Activated B cell treated with CpG ODN at 0.5 μM for 24 hours (primary cell): ENCODE results near the gene MYCN. TPM values are rescaled to one million over a fixed set of nuclear protein-coding genes. Genes with fewer than 3 reads are reported as not detected.

Experiments used
- ATAC-seq: fragments of 200-7000 bp; cut with Tn5 transposase; one replicate; pipeline ENCODE4 v1.10.0; 2021; ENCODE audit warnings: low read depth, mild to moderate bottlenecking, moderate library complexity
- CTCF ChIA-PET: fragments of 350-600 bp; sonication (Branson Sonifier 250); formaldehyde crosslinking; loops from one replicate; lab custom pipeline; 2021; ENCODE audit warnings: antibody characterized with exemption; lab: Charles Lee
- POLR2A ChIA-PET: fragments of 350-600 bp; sonication (Branson Sonifier 250); formaldehyde crosslinking; loops from one replicate; lab custom pipeline; 2021; ENCODE audit warnings: antibody characterized with exemption; lab: Charles Lee
- DNase-seq: peaks from one replicate; pipeline ENCODE4 v3.0.0; 2022
- H3K27ac Mint-ChIP-seq: one replicate; pipeline ENCODE4 v1.8.0; 2020; ENCODE audit warnings: mixed read lengths
- H3K27me3 Mint-ChIP-seq: one replicate; pipeline ENCODE4 v1.8.0; 2021; ENCODE audit warnings: mixed read lengths
- H3K36me3 Mint-ChIP-seq: one replicate; pipeline ENCODE4 v1.8.0; 2021; ENCODE audit warnings: low read depth, mixed read lengths
- H3K4me1 Mint-ChIP-seq: one replicate; pipeline ENCODE4 v1.8.0; 2021; ENCODE audit warnings: mixed read lengths
- H3K4me3 Mint-ChIP-seq: one replicate; pipeline ENCODE4 v1.8.0; 2020; ENCODE audit warnings: mild to moderate bottlenecking, mixed read lengths
- H3K9me3 Mint-ChIP-seq: one replicate; pipeline ENCODE4 v1.8.0; 2020; ENCODE audit warnings: mixed read lengths
- CTCF ChIP-seq: fragments of 200-600 bp; IDR thresholded peaks from one replicate; pipeline ENCODE4 v1.8.0; 2022; ENCODE audit warnings: antibody characterized with exemption, mild to moderate bottlenecking
- intact Hi-C: fragments of 100-400 bp; cut with micrococcal nuclease; formaldehyde crosslinking; loops from one replicate; pipeline ENCODE4 v1.15.1; 2024
- total RNA-seq: library from RNA; stranded (reverse); gene quantifications from 2 replicates; pipeline ENCODE4 v1.2.3, GENCODE V29; 2022

MYCN gene
- total RNA-seq, 1 donor from 2014 or later = not detected

- Mint-ChIP-seq H3K36me3 (no peaks in the 10 kb centered on the region), H3K9me3 (no peaks in the 10 kb centered on the region), H3K4me1 (no peaks in the 10 kb centered on the region), H3K27ac (no peak overlapping the region), H3K4me3 (no peak overlapping the region), H3K27me3 (no peaks in the 10 kb centered on the region)
- no peak for DNase-seq
- ChIA-PET POLR2A (no interaction called here), CTCF (no interaction called here)
- no peak for TF ChIP-seq CTCF
- intact Hi-C loops = no loop called here
- no peak for ATAC-seq
Measured at GRCh38 chr2:15979051-15979758, 38.9 kb downstream of the MYCN start.

GRCh38 chr2:15979759-15980604 lies 39.6 kb downstream of the MYCN start:
- DNase-seq (no peak), ATAC-seq (no peak)
- TF ChIP-seq CTCF = no peak
- ChIA-PET CTCF (no interaction called here), POLR2A (no interaction called here)
- Mint-ChIP-seq H3K4me1 (no peaks in the 10 kb centered on the region), H3K27ac (no peak overlapping the region), H3K4me3 (no peak overlapping the region), H3K9me3 (no peaks in the 10 kb centered on the region), H3K27me3 (no peaks in the 10 kb centered on the region), H3K36me3 (no peaks in the 10 kb centered on the region)
- intact Hi-C loops = no loop called here

- H3K9me3 Mint-ChIP-seq = no peaks in the 10 kb centered on the region
- H3K27ac Mint-ChIP-seq = no peak overlapping the region
- H3K27me3 Mint-ChIP-seq = no peaks in the 10 kb centered on the region
- H3K4me3 Mint-ChIP-seq = no peak overlapping the region
- H3K36me3 Mint-ChIP-seq = no peaks in the 10 kb centered on the region
- CTCF ChIA-PET = no interaction called here
- H3K4me1 Mint-ChIP-seq = no peaks in the 10 kb centered on the region
- DNase-seq (no peak), ATAC-seq (no peak)
- no peak for TF ChIP-seq CTCF
- intact Hi-C loops = no loop called here
- POLR2A ChIA-PET = no interaction called here
Measured at GRCh38 chr2:15980605-15981098, 40.3 kb downstream of the MYCN start.

- H3K27ac Mint-ChIP-seq = no peak overlapping the region
- TF ChIP-seq CTCF = no peak
- H3K4me3 Mint-ChIP-seq = no peak overlapping the region
- intact Hi-C loops = no loop called here
- no peaks in the 10 kb centered on the region for H3K9me3 Mint-ChIP-seq
- CTCF ChIA-PET = no interaction called here
- no peaks in the 10 kb centered on the region for H3K36me3 Mint-ChIP-seq
- DNase-seq (no peak), ATAC-seq (no peak)
- POLR2A ChIA-PET = no interaction called here
- H3K4me1 Mint-ChIP-seq = no peaks in the 10 kb centered on the region
- H3K27me3 Mint-ChIP-seq = no peaks in the 10 kb centered on the region
Measured at GRCh38 chr2:15981646-15982045, 41.3 kb downstream of the MYCN start.

- DNase-seq (no peak), ATAC-seq (no peak)
- H3K4me3 Mint-ChIP-seq = no peak overlapping the region
- no peaks in the 10 kb centered on the region for H3K4me1 Mint-ChIP-seq
- no peak for TF ChIP-seq CTCF
- no peaks in the 10 kb centered on the region for H3K36me3 Mint-ChIP-seq
- ChIA-PET CTCF (no interaction called here), POLR2A (no interaction called here)
- intact Hi-C loops = no loop called here
- no peaks in the 10 kb centered on the region for H3K9me3 Mint-ChIP-seq
- H3K27me3 Mint-ChIP-seq = no peaks in the 10 kb centered on the region
- H3K27ac Mint-ChIP-seq = no peak overlapping the region
Measured at GRCh38 chr2:15982285-15983044, 42.1 kb downstream of the MYCN start.
